Fibroblast of lung (primary cell): ENCODE measurements around the gene NARF. TPM values are rescaled to one million over a fixed set of nuclear protein-coding genes. Genes with fewer than 3 reads are reported as not detected.

Experiments
- DNase-seq, 2 donors: peaks; one replicate each; pipeline versions ENCODE4 v3.0.0 to v3.0.0-alpha.2; 2010; ENCODE audit warnings: low read depth in 2 of 2
- H2AFZ ChIP-seq: 2 replicates; pipeline ENCODE4 v1.5.1; 2012; ENCODE audit warnings: low read length, control low read depth, inconsistent platforms
- H3K27ac ChIP-seq: 2 replicates; pipeline ENCODE4 v1.5.1; 2011; ENCODE audit warnings: low read length, control low read depth; ENCODE audit not compliant: insufficient read depth
- H3K27me3 ChIP-seq: 2 replicates; pipeline ENCODE4 v1.5.1; 2011; ENCODE audit warnings: mild to moderate bottlenecking, low read length; ENCODE audit not compliant: control insufficient read depth, insufficient read depth
- H3K36me3 ChIP-seq: 2 replicates; pipeline ENCODE4 v1.5.1; 2011; ENCODE audit warnings: low read length; ENCODE audit not compliant: control insufficient read depth, insufficient read depth
- H3K4me1 ChIP-seq: 2 replicates; pipeline ENCODE4 v1.5.1; 2011; ENCODE audit warnings: low read length; ENCODE audit not compliant: control insufficient read depth, insufficient read depth; ENCODE audit errors: extremely low read depth
- H3K4me2 ChIP-seq: 2 replicates; pipeline ENCODE4 v1.5.1; 2011; ENCODE audit warnings: low read length, control low read depth; ENCODE audit not compliant: insufficient read depth; ENCODE audit errors: extremely low read depth
- H3K4me3 ChIP-seq, 4 experiments: fragments of 200-600 bp in 1 of 4; sonication (generic) in 1 of 4; replicated peaks in 1 of 4; 2 replicates each; pipeline ENCODE4 v1.5.1; 2011 to 2016; ENCODE audit warnings: low read length in 4 of 4, low read depth in 3 of 4, mild to moderate bottlenecking in 3 of 4, control low read depth in 2 of 4, inconsistent platforms in 1 of 4, mixed read lengths in 1 of 4; ENCODE audit not compliant: insufficient read depth in 1 of 4; ENCODE audit errors: control extremely low read depth in 1 of 4
- H3K79me2 ChIP-seq: 2 replicates; pipeline ENCODE4 v1.5.1; 2012; ENCODE audit warnings: mild to moderate bottlenecking, low read length, inconsistent platforms; ENCODE audit not compliant: control insufficient read depth, insufficient read depth
- H3K9ac ChIP-seq: 2 replicates; pipeline ENCODE4 v1.5.1; 2011; ENCODE audit warnings: mild to moderate bottlenecking, low read length, control low read depth; ENCODE audit not compliant: insufficient read depth
- H3K9me3 ChIP-seq: 2 replicates; pipeline ENCODE4 v1.5.1; 2012; ENCODE audit warnings: low read depth, low read length; ENCODE audit not compliant: control insufficient read depth, insufficient read depth
- H4K20me1 ChIP-seq: 2 replicates; pipeline ENCODE4 v1.5.1; 2011; ENCODE audit warnings: low read length; ENCODE audit not compliant: control insufficient read depth, insufficient read depth; ENCODE audit errors: extremely low read depth
- CTCF ChIP-seq, 2 donors: IDR thresholded peaks in 1 of 2; conservative IDR thresholded peaks in 1 of 2; 1 replicate in 1 of 2; 2 replicates in 1 of 2; pipeline ENCODE4 v1.5.1; 2011 to 2012; ENCODE audit warnings: low read length in 2 of 2, control low read depth in 1 of 2, inconsistent platforms in 1 of 2, low read depth in 1 of 2, mild to moderate bottlenecking in 1 of 2
- EZH2 ChIP-seq: IDR thresholded peaks from 2 replicates; pipeline ENCODE4 v1.5.1; 2012; ENCODE audit warnings: low read length, control low read depth, mild to moderate bottlenecking; ENCODE audit errors: missing control alignments
- polyA plus RNA-seq, 2 donors: library from polyadenylated mRNA; depleted of rRNA in 1 of 2; stranded (reverse) in 1 of 2; unstranded in 1 of 2; fragments of >200 nt; gene quantifications; 2 replicates each; pipeline ENCODE4 v1.2.1, GENCODE V29; 2011 to 2012; ENCODE audit warnings: missing spikeins in 1 of 2
- total RNA-seq: library from RNA; depleted of rRNA; stranded (reverse); fragments of >200 nt; gene quantifications from 2 replicates; pipeline ENCODE4 v1.2.1, GENCODE V29; 2014

The NARF gene
- total and polyA plus RNA-seq, 2 donors (not counting 1 experiment from before 2014, with no cell fraction given) = 22.0 to 38.7 TPM

GRCh38 chr17:82493226-82493781, 34.8 kb downstream of the NARF start:
- no peak overlapping the region for H3K27ac ChIP-seq
- H3K4me3 ChIP-seq = no peak overlapping the region
- peak in 1 of 2 donors; percentile 39 for DNase-seq
- H3K4me2 ChIP-seq = peak overlapping the region; percentile 4
- no peaks in the 10 kb centered on the region for H3K36me3 ChIP-seq
- no peak overlapping the region for H2AFZ ChIP-seq
- H3K4me1 ChIP-seq = peaks cover 12% of the 10 kb centered on the region
- TF ChIP-seq EZH2 = no peak
- TF ChIP-seq CTCF (conservative IDR thresholded peaks at IDR 0.05 in 1 of 2, IDR thresholded peaks at IDR 0.05 in 1 of 2; ENCODE audit: low read depth in 1 of 2, low read length in 2 of 2) = no peak
- H3K9me3 ChIP-seq = no peaks in the 10 kb centered on the region
- no peaks in the 10 kb centered on the region for H4K20me1 ChIP-seq
- no peaks in the 10 kb centered on the region for H3K27me3 ChIP-seq
- H3K79me2 ChIP-seq = no peaks in the 10 kb centered on the region
- H3K9ac ChIP-seq = no peak overlapping the region

GRCh38 chr17:82494236-82495055, 35.9 kb downstream of the NARF start:
- H3K27me3 ChIP-seq = no peaks in the 10 kb centered on the region
- H3K9ac ChIP-seq = no peak overlapping the region
- TF ChIP-seq CTCF (conservative IDR thresholded peaks at IDR 0.05 in 1 of 2, IDR thresholded peaks at IDR 0.05 in 1 of 2; ENCODE audit: low read depth in 1 of 2, low read length in 2 of 2) (peak; percentile 93), EZH2 (no peak)
- H2AFZ ChIP-seq = no peak overlapping the region
- DNase-seq = peak; percentile 97
- no peaks in the 10 kb centered on the region for H4K20me1 ChIP-seq
- no peaks in the 10 kb centered on the region for H3K36me3 ChIP-seq
- H3K4me3 ChIP-seq = no peak overlapping the region
- H3K4me2 ChIP-seq = no peak overlapping the region
- no peaks in the 10 kb centered on the region for H3K79me2 ChIP-seq
- H3K4me1 ChIP-seq = peaks cover 12% of the 10 kb centered on the region
- no peak overlapping the region for H3K27ac ChIP-seq
- no peaks in the 10 kb centered on the region for H3K9me3 ChIP-seq

GRCh38 chr17:82495844-82496528, 37.4 kb downstream of the NARF start:
- TF ChIP-seq CTCF (conservative IDR thresholded peaks at IDR 0.05 in 1 of 2, IDR thresholded peaks at IDR 0.05 in 1 of 2; ENCODE audit: low read depth in 1 of 2, low read length in 2 of 2) = no peak
- TF ChIP-seq EZH2 = no peak
- no peaks in the 10 kb centered on the region for H3K79me2 ChIP-seq

More at GRCh38 chr17:82495844-82496528, 37.4 kb downstream of the NARF start:
- Histone ChIP-seq H3K9ac (no peak overlapping the region), H2AFZ (no peak overlapping the region), H3K4me1 (peaks cover 12% of the 10 kb centered on the region), H3K27me3 (no peaks in the 10 kb centered on the region), H3K36me3 (no peaks in the 10 kb centered on the region), H3K4me3 (no peak overlapping the region), H3K27ac (no peak overlapping the region), H3K9me3 (no peaks in the 10 kb centered on the region), H3K4me2 (no peak overlapping the region), H4K20me1 (no peaks in the 10 kb centered on the region)
- DNase-seq = no peak
